ENCODE results near the gene RNF39. TPM values are rescaled to one million over a fixed set of nuclear protein-coding genes. Genes with fewer than 3 reads are reported as not detected.

The RNF39 gene
- total and polyA plus RNA-seq, 2 of the 4 experiments (the other 2 are of a cell fraction) = not detected

DNA sequence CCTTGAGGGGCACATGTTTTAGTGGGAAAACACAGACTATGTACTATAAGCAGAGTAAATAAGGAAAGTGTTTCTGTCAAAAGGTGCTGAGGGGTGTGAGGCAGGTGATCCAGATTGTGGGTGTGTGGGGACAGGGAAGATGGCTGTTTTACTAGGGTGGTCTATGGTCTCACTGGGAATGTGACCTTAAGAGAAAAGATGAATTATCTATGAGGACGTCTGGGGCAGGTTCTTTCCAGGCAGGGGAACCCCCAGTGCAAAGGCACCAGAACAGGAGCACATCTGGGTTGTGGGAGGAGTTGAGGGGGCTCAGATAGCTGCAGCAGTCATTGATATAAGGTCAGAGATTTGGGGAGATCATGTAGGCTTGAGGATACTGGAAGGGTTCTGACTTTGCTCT is 32.7 kb downstream of the RNF39 start:
- Histone ChIP-seq H3K27ac (ENCODE audit: insufficient read depth, low read length) (no peak overlapping the region), H3K36me3 (ENCODE audit: control insufficient read depth, insufficient read depth, low read length) (no peaks in the 10 kb centered on the region), H2BK5ac (ENCODE audit: low read depth, low read length, poor library complexity, severe bottlenecking) (no peak overlapping the region), H2BK20ac (ENCODE audit: low read depth, low read length) (no peak overlapping the region), H4K91ac (ENCODE audit: insufficient read depth, low read depth, low read length) (no peak overlapping the region), H3K79me1 (ENCODE audit: low read depth in 1 of 2, low read length in 2 of 2) (no peaks in the 10 kb centered on the region; a peak in 1 of 4 replicates), H2AK9ac (replicated peaks; ENCODE audit: low read depth, low read length, poor library complexity) (no peak overlapping the region), H4K5ac (ENCODE audit: low read depth, low read length) (no peak overlapping the region), H2AK5ac (ENCODE audit: low read depth, low read length) (no peak overlapping the region), H3K4ac (ENCODE audit: low read depth, low read length) (no peak overlapping the region), H2BK15ac (ENCODE audit: low read depth, low read length) (no peak overlapping the region), H3K4me2 (ENCODE audit: low read depth, low read length) (no peak overlapping the region), H3K27me3 (ENCODE audit: control insufficient read depth, insufficient read depth, low read length) (no peaks in the 10 kb centered on the region), H3K4me3 (ENCODE audit: insufficient read depth, low read depth, low read length) (no peak overlapping the region), H3K23ac (ENCODE audit: low read depth, low read length) (no peak overlapping the region), H4K20me1 (ENCODE audit: insufficient read depth, low read length) (no peaks in the 10 kb centered on the region; the same call in 1 of the 2 replicates), H3K18ac (ENCODE audit: low read depth, low read length) (no peak overlapping the region), H3K9me3 (ENCODE audit: control insufficient read depth, insufficient read depth, low read length) (no peaks in the 10 kb centered on the region), H4K8ac (ENCODE audit: low read depth in 2 of 2, low read length in 2 of 2) (no peak overlapping the region), H2BK120ac (ENCODE audit: low read depth, low read length) (no peak overlapping the region), H3K14ac (replicated peaks; ENCODE audit: low read depth, low read length) (no peak overlapping the region), H3K4me1 (ENCODE audit: control insufficient read depth, insufficient read depth, low read length) (peaks cover 6% of the 10 kb centered on the region), H3K9ac (ENCODE audit: low read depth, low read length) (no peak overlapping the region), H2AFZ (replicated peaks; ENCODE audit: low read length, poor library complexity) (no peak overlapping the region), H3K9me1 (ENCODE audit: insufficient read depth, low read length) (peaks cover 8% of the 10 kb centered on the region), H3K56ac (ENCODE audit: extremely low read depth, insufficient read depth, low read length) (no peak overlapping the region)
- ChIA-PET CTCF (no interaction called here), POLR2A (ENCODE audit: unreplicated experiment) (no interaction called here)
- BruUV-seq (replicated peaks) = no TSS peak
- ATAC-seq (ENCODE audit: low read depth) (no peak), DNase-seq (no peak)
- no CpG with 5 or more reads among the region's 1 CpG for WGBS, 2 experiments (ENCODE audit: extremely low coverage in 2 of 2, insufficient read length in 1 of 2)
- in situ Hi-C loops (cut with MboI; ENCODE audit: low sequenced_read_pairs) = no loop called here
- dilution Hi-C loops (cut with HindIII; ENCODE audit: low sequenced_read_pairs, unreplicated experiment) = no loop called here
- no peak for TF ChIP-seq BHLHE40 (IDR thresholded peaks at IDR 0.05; ENCODE audit: low read depth, low read length)
- TF ChIP-seq RFX5 (IDR thresholded peaks at IDR 0.05; ENCODE audit: low read depth, low read length) = no peak
- no peak for TF ChIP-seq NFE2L2 (IDR thresholded peaks at IDR 0.05; ENCODE audit: low read depth, low read length)
- no peak for TF ChIP-seq RCOR1 (IDR thresholded peaks at IDR 0.05; ENCODE audit: insufficient replicate concordance, low read length)
- TF ChIP-seq, protein P1, sequence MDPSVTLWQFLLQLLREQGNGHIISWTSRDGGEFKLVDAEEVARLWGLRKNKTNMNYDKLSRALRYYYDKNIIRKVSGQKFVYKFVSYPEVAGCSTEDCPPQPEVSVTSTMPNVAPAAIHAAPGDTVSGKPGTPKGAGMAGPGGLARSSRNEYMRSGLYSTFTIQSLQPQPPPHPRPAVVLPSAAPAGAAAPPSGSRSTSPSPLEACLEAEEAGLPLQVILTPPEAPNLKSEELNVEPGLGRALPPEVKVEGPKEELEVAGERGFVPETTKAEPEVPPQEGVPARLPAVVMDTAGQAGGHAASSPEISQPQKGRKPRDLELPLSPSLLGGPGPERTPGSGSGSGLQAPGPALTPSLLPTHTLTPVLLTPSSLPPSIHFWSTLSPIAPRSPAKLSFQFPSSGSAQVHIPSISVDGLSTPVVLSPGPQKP (IDR thresholded peaks at IDR 0.05; ENCODE audit: borderline replicate concordance, low read depth, low read length) = no peak
- TF ChIP-seq FOS (IDR thresholded peaks at IDR 0.05; ENCODE audit: low read depth, low read length) = no peak
- TF ChIP-seq CHD1 (IDR thresholded peaks at IDR 0.05; ENCODE audit: low read depth, low read length) = no peak
- TF ChIP-seq MXI1 (IDR thresholded peaks at IDR 0.05; ENCODE audit: borderline replicate concordance, low read depth, low read length) = no peak
- no peak for TF ChIP-seq RAD21 (IDR thresholded peaks at IDR 0.05; ENCODE audit: low read length)
- no peak for TF ChIP-seq CEBPB (IDR thresholded peaks at IDR 0.05; ENCODE audit: low read depth, low read length)
- no peak for TF ChIP-seq POLR2A (IDR thresholded peaks at IDR 0.05; ENCODE audit: low read depth, low read length)
- TF ChIP-seq, protein P2, sequence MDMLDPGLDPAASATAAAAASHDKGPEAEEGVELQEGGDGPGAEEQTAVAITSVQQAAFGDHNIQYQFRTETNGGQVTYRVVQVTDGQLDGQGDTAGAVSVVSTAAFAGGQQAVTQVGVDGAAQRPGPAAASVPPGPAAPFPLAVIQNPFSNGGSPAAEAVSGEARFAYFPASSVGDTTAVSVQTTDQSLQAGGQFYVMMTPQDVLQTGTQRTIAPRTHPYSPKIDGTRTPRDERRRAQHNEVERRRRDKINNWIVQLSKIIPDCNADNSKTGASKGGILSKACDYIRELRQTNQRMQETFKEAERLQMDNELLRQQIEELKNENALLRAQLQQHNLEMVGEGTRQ (IDR thresholded peaks at IDR 0.05; ENCODE audit: low read depth, low read length) = no peak
- no peak for TF ChIP-seq MAFK (IDR thresholded peaks at IDR 0.05; ENCODE audit: low read depth, low read length)
- no peak for TF ChIP-seq SMC3 (IDR thresholded peaks at IDR 0.05; ENCODE audit: low read depth, low read length)
- no peak for TF ChIP-seq MAZ (IDR thresholded peaks at IDR 0.05; ENCODE audit: borderline replicate concordance, low read depth, low read length)
- TF ChIP-seq, protein P3, sequence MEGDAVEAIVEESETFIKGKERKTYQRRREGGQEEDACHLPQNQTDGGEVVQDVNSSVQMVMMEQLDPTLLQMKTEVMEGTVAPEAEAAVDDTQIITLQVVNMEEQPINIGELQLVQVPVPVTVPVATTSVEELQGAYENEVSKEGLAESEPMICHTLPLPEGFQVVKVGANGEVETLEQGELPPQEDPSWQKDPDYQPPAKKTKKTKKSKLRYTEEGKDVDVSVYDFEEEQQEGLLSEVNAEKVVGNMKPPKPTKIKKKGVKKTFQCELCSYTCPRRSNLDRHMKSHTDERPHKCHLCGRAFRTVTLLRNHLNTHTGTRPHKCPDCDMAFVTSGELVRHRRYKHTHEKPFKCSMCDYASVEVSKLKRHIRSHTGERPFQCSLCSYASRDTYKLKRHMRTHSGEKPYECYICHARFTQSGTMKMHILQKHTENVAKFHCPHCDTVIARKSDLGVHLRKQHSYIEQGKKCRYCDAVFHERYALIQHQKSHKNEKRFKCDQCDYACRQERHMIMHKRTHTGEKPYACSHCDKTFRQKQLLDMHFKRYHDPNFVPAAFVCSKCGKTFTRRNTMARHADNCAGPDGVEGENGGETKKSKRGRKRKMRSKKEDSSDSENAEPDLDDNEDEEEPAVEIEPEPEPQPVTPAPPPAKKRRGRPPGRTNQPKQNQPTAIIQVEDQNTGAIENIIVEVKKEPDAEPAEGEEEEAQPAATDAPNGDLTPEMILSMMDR (conservative IDR thresholded peaks at IDR 0.05; ENCODE audit: low read depth, low read length) = no peak
- intact Hi-C loops (cut with micrococcal nuclease) = no loop called here
